A673 (cell line): Measurements from ENCODE around the gene APOBEC3A. TPM values are rescaled to one million over a fixed set of nuclear protein-coding genes. Genes with fewer than 3 reads are reported as not detected.
"Not testable (repeated sequence)": the region's sequence is repeated elsewhere in the genome, so short reads cannot be mapped to it uniquely, and the experiment has no call there.

ENCODE experiments used
- BruUV-seq: library from RNA; stranded (reverse); fragments of 400-500 nt; replicated peaks from 2 replicates; lab custom pipeline; 2021; lab: Mats Ljungman, UMichigan
- CTCF ChIA-PET: fragments of 300-600 bp; sonication (Branson Sonifier 250); formaldehyde crosslinking; loops from one replicate; lab custom pipeline; 2022; ENCODE audit warnings: antibody characterized with exemption; lab: Charles Lee
- POLR2A ChIA-PET: fragments of 300-600 bp; sonication (Branson Sonifier 250); formaldehyde crosslinking; loops from one replicate; lab custom pipeline; 2022; ENCODE audit warnings: antibody characterized with exemption; ENCODE audit not compliant: low non-redundant PET; lab: Charles Lee
- DNase-seq: peaks from one replicate; pipeline ENCODE4 v3.0.0-alpha.2; 2015; ENCODE audit warnings: low spot score
- H3K27ac ChIP-seq: fragments of 200-600 bp; sonication (generic); 2 replicates; pipeline ENCODE4 v1.5.1; 2016; ENCODE audit warnings: mixed run types, low read depth, mild to moderate bottlenecking, mixed read lengths, antibody characterized with exemption, low read length; ENCODE audit not compliant: poor library complexity, severe bottlenecking
- H3K27me3 ChIP-seq: fragments of 200-600 bp; sonication (generic); replicated peaks from 2 replicates; pipeline ENCODE4 v1.6.1; 2017; ENCODE audit warnings: mixed run types, low read depth, mild to moderate bottlenecking, mixed read lengths, antibody characterized with exemption, low read length; ENCODE audit not compliant: insufficient read depth, poor library complexity
- H3K36me3 ChIP-seq: fragments of 200-600 bp; sonication (generic); 2 replicates; pipeline ENCODE4 v1.6.1; 2016; ENCODE audit warnings: mixed run types, mild to moderate bottlenecking, mixed read lengths, antibody characterized with exemption, low read length; ENCODE audit not compliant: insufficient read depth, poor library complexity, severe bottlenecking
- H3K4me1 ChIP-seq: fragments of 200-600 bp; sonication (generic); 2 replicates; pipeline ENCODE4 v1.6.1; 2017; ENCODE audit warnings: mixed run types, mild to moderate bottlenecking, mixed read lengths, antibody characterized with exemption, low read length; ENCODE audit not compliant: insufficient read depth, poor library complexity, severe bottlenecking
- H3K4me3 ChIP-seq: fragments of 200-600 bp; sonication (generic); 2 replicates; pipeline ENCODE4 v1.5.1; 2016; ENCODE audit warnings: low read depth, mixed run types, mild to moderate bottlenecking, mixed read lengths, low read length; ENCODE audit not compliant: poor library complexity, severe bottlenecking
- H3K9me3 ChIP-seq: fragments of 200-600 bp; sonication (generic); 2 replicates; pipeline ENCODE4 v1.6.1; 2016; ENCODE audit warnings: mixed run types, low read depth, mild to moderate bottlenecking, mixed read lengths, antibody characterized with exemption, low read length; ENCODE audit not compliant: poor library complexity, severe bottlenecking
- CTCF ChIP-seq: fragments of 300-800, 200-600 bp; sonication (generic); conservative IDR thresholded peaks from 2 replicates; pipeline ENCODE4 v1.5.1; 2017; ENCODE audit warnings: low read depth, mild to moderate bottlenecking, antibody characterized with exemption, low read length, moderate library complexity, mixed read lengths
- EZH2 ChIP-seq: fragments of 200-600 bp; sonication (generic); IDR thresholded peaks from 2 replicates; pipeline ENCODE4 v1.6.1; 2017; ENCODE audit warnings: borderline replicate concordance, low read depth, mild to moderate bottlenecking, mixed read lengths, antibody characterized with exemption, low read length; ENCODE audit not compliant: poor library complexity, severe bottlenecking
- intact Hi-C: fragments of 100-400 bp; cut with micrococcal nuclease; formaldehyde crosslinking; loops from one replicate; pipeline ENCODE4 v1.10.0; 2022; ENCODE audit not compliant: unreplicated experiment
- total RNA-seq: library from RNA; stranded (reverse); gene quantifications from 2 replicates; pipeline ENCODE4 v1.2.3, GENCODE V29; 2021

APOBEC3A gene
- total RNA-seq, 1 experiment from 2014 or later = not detected

GRCh38 chr22:38963291-38963738, 5.9 kb downstream of the APOBEC3A start:
- DNase-seq, H3K9me3 ChIP-seq, H3K4me1 ChIP-seq, H3K36me3 ChIP-seq, CTCF ChIA-PET, POLR2A ChIA-PET, H3K4me3 ChIP-seq, H3K27ac ChIP-seq, intact Hi-C loops, BruUV-seq, H3K27me3 ChIP-seq: not testable (repeated sequence)

GRCh38 chr22:38963872-38964271, 6.5 kb downstream of the APOBEC3A start:
- Histone ChIP-seq H3K4me3 (no peak overlapping the region), H3K9me3 (no peaks in the 10 kb centered on the region), H3K27me3 (no peaks in the 10 kb centered on the region), H3K27ac (no peak overlapping the region), H3K4me1 (no peaks in the 10 kb centered on the region), H3K36me3 (no peaks in the 10 kb centered on the region)
- POLR2A ChIA-PET = no interaction called here
- intact Hi-C loops = no loop called here
- CTCF ChIA-PET = no interaction called here
- DNase-seq = no peak
- no TSS peak for BruUV-seq
- TF ChIP-seq CTCF (no peak), EZH2 (no peak)

GRCh38 chr22:38964306-38964705, 6.9 kb downstream of the APOBEC3A start:
- no peaks in the 10 kb centered on the region for H3K4me1 ChIP-seq

More at GRCh38 chr22:38964306-38964705, 6.9 kb downstream of the APOBEC3A start:
- H3K36me3 ChIP-seq = no peaks in the 10 kb centered on the region
- no peaks in the 10 kb centered on the region for H3K27me3 ChIP-seq
- CTCF ChIA-PET = no interaction called here
- no TSS peak for BruUV-seq
- no peak for DNase-seq
- intact Hi-C loops = no loop called here
- no peak for TF ChIP-seq CTCF
- no peak for TF ChIP-seq EZH2
- H3K27ac ChIP-seq = no peak overlapping the region
- POLR2A ChIA-PET = no interaction called here
- H3K4me3 ChIP-seq = no peak overlapping the region
- no peaks in the 10 kb centered on the region for H3K9me3 ChIP-seq
